Activated naive CD8-positive, alpha-beta T cell treated with anti-CD3 and anti-CD28 coated beads, Interleukin-2, amount 50 U/mL, for 16 hours (primary cell): ENCODE results near the gene SLC27A1.
"Not testable (repeated sequence)": the region's sequence is repeated elsewhere in the genome, so short reads cannot be mapped to it uniquely, and the experiment has no call there.

Experiments
- DNase-seq: peaks from one replicate; pipeline ENCODE4 v3.0.0-alpha.2; 2020; ENCODE audit warnings: low read depth, low spot score

Gene SLC27A1

GRCh38 chr19:17456127-17456526, 14.2 kb upstream of the SLC27A1 start:
- no peak for DNase-seq

GRCh38 chr19:17457616-17458015, 12.7 kb upstream of the SLC27A1 start:
- no peak for DNase-seq

- DNase-seq, result no peak
These were observed 11.4 kb upstream of the SLC27A1 start for GRCh38 chr19:17458970-17459369.

GRCh38 chr19:17460372-17461230, 9.7 kb upstream of the SLC27A1 start, which contains the start of gene NXNL1:
Gene NXNL1 (minus strand): TSS chr19:17460926. CDS start chr19:17460869, 57 bp downstream.
- no peak for DNase-seq

- DNase-seq, result no peak
These were observed 3.9 kb upstream of the SLC27A1 start for GRCh38 chr19:17466487-17466850.

GRCh38 chr19:17467471-17468301, 2.6 kb upstream of the SLC27A1 start:
- no peak for DNase-seq

- DNase-seq, result no peak
These were observed 1.8 kb upstream of the SLC27A1 start for GRCh38 chr19:17468302-17469091.

- no peak for DNase-seq
These were observed 1.2 kb upstream of the SLC27A1 start for GRCh38 chr19:17469092-17469480.

- peak; percentile 91 for DNase-seq
These were observed 750 bp upstream of the SLC27A1 start for GRCh38 chr19:17469481-17470067.

- no peak for DNase-seq
These were observed 1.2 kb downstream of the SLC27A1 start for GRCh38 chr19:17471410-17472125.

GRCh38 chr19:17473041-17473440, 2.7 kb downstream of the SLC27A1 start:
- DNase-seq, result no peak

- DNase-seq, result not testable (repeated sequence)
These were observed 4.8 kb downstream of the SLC27A1 start for GRCh38 chr19:17475011-17475540.

GRCh38 chr19:17475541-17476115, 5.3 kb downstream of the SLC27A1 start:
- no peak for DNase-seq

GRCh38 chr19:17479325-17479791, 9.0 kb downstream of the SLC27A1 start:
- no peak for DNase-seq

- DNase-seq, result no peak
These were observed 11.7 kb downstream of the SLC27A1 start for GRCh38 chr19:17481986-17482385.

GRCh38 chr19:17482877-17483604, 12.7 kb downstream of the SLC27A1 start:
- no peak for DNase-seq

- DNase-seq, result no peak
These were observed 13.3 kb downstream of the SLC27A1 start for GRCh38 chr19:17483605-17484002.

GRCh38 chr19:17484520-17485185, 14.3 kb downstream of the SLC27A1 start:
- DNase-seq, result no peak
